SK-N-SH treated with all-trans-retinoic acid at 6 μM for 48 hours (cell line): Measurements from ENCODE around the gene BOC.
A peak's percentile ranks its signal among the peaks of the same experiment; 100 is the strongest.

Source experiments
- ATAC-seq: fragments of 200-7000 bp; cut with Tn5 transposase; 3 replicates; pipeline ENCODE4 v1.9.1; 2020; ENCODE audit warnings: mild to moderate bottlenecking, moderate library complexity
- ARNTL ChIP-seq: fragments of 450-650 bp; formaldehyde crosslinking; IDR thresholded peaks from 2 replicates; pipeline ENCODE4 v1.5.0; 2020; ENCODE audit warnings: low read depth, mild to moderate bottlenecking, moderate library complexity, borderline replicate concordance
- BACH2 ChIP-seq: fragments of 250-450 bp; sonication (Bioruptor Pico); IDR thresholded peaks from 2 replicates; pipeline ENCODE4 v1.9.0; 2021; ENCODE audit warnings: mild to moderate bottlenecking, borderline replicate concordance
- CREB5 ChIP-seq: fragments of 250-450 bp; sonication (Bioruptor Pico); IDR thresholded peaks from 2 replicates; pipeline ENCODE4 v1.5.1; 2020; ENCODE audit warnings: low read depth, mild to moderate bottlenecking, moderate library complexity
- CSDC2 ChIP-seq: fragments of 250-450 bp; sonication (Bioruptor Pico); IDR thresholded peaks from 2 replicates; pipeline ENCODE4 v1.5.0; 2020; ENCODE audit warnings: mild to moderate bottlenecking, moderate library complexity
- CSRNP3 ChIP-seq: fragments of 250-450 bp; sonication (Bioruptor Pico); IDR thresholded peaks from 2 replicates; pipeline ENCODE4 v1.5.1; 2021; ENCODE audit warnings: mild to moderate bottlenecking, moderate library complexity
- ESRRG ChIP-seq: fragments of 250-450 bp; sonication (Bioruptor Pico); IDR thresholded peaks from 2 replicates; pipeline ENCODE4 v1.6.1; 2021; ENCODE audit warnings: mild to moderate bottlenecking
- GLIS3 ChIP-seq: fragments of 250-450 bp; sonication (Bioruptor Pico); IDR thresholded peaks from 2 replicates; pipeline ENCODE4 v1.5.0; 2020; ENCODE audit warnings: mild to moderate bottlenecking, moderate library complexity
- ISL1 ChIP-seq: fragments of 250-450 bp; sonication (Bioruptor Pico); IDR thresholded peaks from 2 replicates; pipeline ENCODE4 v2.1.2; 2022; ENCODE audit warnings: mild to moderate bottlenecking, moderate library complexity
- OSR1 ChIP-seq: fragments of 250-450 bp; sonication (Bioruptor Pico); IDR thresholded peaks from 2 replicates; pipeline ENCODE4 v1.8.0; 2022; ENCODE audit warnings: moderate library complexity, mild to moderate bottlenecking, inconsistent platforms
- PATZ1 ChIP-seq: fragments of 250-450 bp; sonication (Bioruptor Pico); IDR thresholded peaks from 2 replicates; pipeline ENCODE4 v1.8.0; 2020; ENCODE audit warnings: mild to moderate bottlenecking, moderate library complexity, borderline replicate concordance
- POU6F1 ChIP-seq: fragments of 250-450 bp; sonication (Bioruptor Pico); IDR thresholded peaks from 2 replicates; pipeline ENCODE4 v1.8.0; 2021; ENCODE audit warnings: low read depth, mild to moderate bottlenecking, moderate library complexity, borderline replicate concordance
- PPARA ChIP-seq: fragments of 250-450 bp; sonication (Bioruptor Pico); IDR thresholded peaks from 2 replicates; pipeline ENCODE4 v1.5.0; 2020; ENCODE audit warnings: mild to moderate bottlenecking, borderline replicate concordance
- RARB ChIP-seq: fragments of 250-450 bp; sonication (Bioruptor Pico); IDR thresholded peaks from 2 replicates; pipeline ENCODE4 v1.8.0; 2021; ENCODE audit warnings: mild to moderate bottlenecking, moderate library complexity
- TCF4 ChIP-seq: fragments of 250-450 bp; sonication (Bioruptor Pico); IDR thresholded peaks from 2 replicates; pipeline ENCODE4 v1.8.0; 2021; ENCODE audit warnings: mild to moderate bottlenecking, moderate library complexity, borderline replicate concordance
- TOX ChIP-seq: fragments of 250-450 bp; sonication (Bioruptor Pico); IDR thresholded peaks from 2 replicates; pipeline ENCODE4 v1.8.0; 2021; ENCODE audit warnings: mild to moderate bottlenecking, moderate library complexity, borderline replicate concordance
- TSHZ2 ChIP-seq: fragments of 250-450 bp; sonication (Bioruptor Pico); IDR thresholded peaks from 2 replicates; pipeline ENCODE4 v1.5.0; 2020; ENCODE audit warnings: mild to moderate bottlenecking, moderate library complexity
- ZC3H10 ChIP-seq: fragments of 250-450 bp; sonication (Bioruptor Pico); IDR thresholded peaks from 2 replicates; pipeline ENCODE4 v1.5.1; 2021; ENCODE audit warnings: mild to moderate bottlenecking, moderate library complexity
- ZFP3 ChIP-seq: fragments of 250-450 bp; sonication (Bioruptor Pico); IDR thresholded peaks from 2 replicates; pipeline ENCODE4 v1.5.0; 2020; ENCODE audit warnings: mild to moderate bottlenecking, moderate library complexity
- ZFP30 ChIP-seq: fragments of 450-650 bp; formaldehyde crosslinking; IDR thresholded peaks from 2 replicates; pipeline ENCODE4 v1.5.0; 2022; ENCODE audit warnings: mild to moderate bottlenecking, moderate library complexity
- ZNF565 ChIP-seq: fragments of 450-650 bp; formaldehyde crosslinking; conservative IDR thresholded peaks from 2 replicates; pipeline ENCODE4 v1.5.0; 2020; ENCODE audit warnings: low read depth, mild to moderate bottlenecking, moderate library complexity
- ZNF8 ChIP-seq: fragments of 450-650 bp; formaldehyde crosslinking; IDR thresholded peaks from 2 replicates; pipeline ENCODE4 v1.5.0; 2020; ENCODE audit warnings: mild to moderate bottlenecking, moderate library complexity

BOC gene

GRCh38 chr3:113291572-113291971 is 80.2 kb downstream of the BOC start:
- no peak for TF ChIP-seq TSHZ2
- no peak for TF ChIP-seq ZFP3 (CRISPR knock-in tag)
- no peak for TF ChIP-seq ZNF565 (CRISPR knock-in tag)
- no peak for TF ChIP-seq POU6F1 (CRISPR knock-in tag)
- no peak for TF ChIP-seq ZC3H10 (CRISPR knock-in tag)
- no peak for TF ChIP-seq PATZ1 (CRISPR knock-in tag)
- TF ChIP-seq ARNTL, result no peak
- TF ChIP-seq PPARA (CRISPR knock-in tag), result no peak
- no peak for TF ChIP-seq ESRRG (CRISPR knock-in tag)
- ATAC-seq, result peak; percentile 52; the same call in 2 of the 3 replicates

GRCh38 chr3:113292933-113293332 is 81.6 kb downstream of the BOC start:
- no peak for TF ChIP-seq ZFP3 (CRISPR knock-in tag)
- no peak for TF ChIP-seq RARB (CRISPR knock-in tag)
- TF ChIP-seq CREB5 (CRISPR knock-in tag), result no peak
- no peak for TF ChIP-seq BACH2 (CRISPR knock-in tag)
- no peak for TF ChIP-seq PPARA (CRISPR knock-in tag)
- no peak for TF ChIP-seq POU6F1 (CRISPR knock-in tag)
- TF ChIP-seq ARNTL, result no peak
- TF ChIP-seq PATZ1 (CRISPR knock-in tag), result no peak
- no peak for TF ChIP-seq ISL1 (CRISPR knock-in tag)
- no peak for TF ChIP-seq CSRNP3 (CRISPR knock-in tag)
- TF ChIP-seq ZC3H10 (CRISPR knock-in tag), result no peak
- no peak for TF ChIP-seq GLIS3 (CRISPR knock-in tag)
- no peak for TF ChIP-seq TOX (CRISPR knock-in tag)
- TF ChIP-seq ZNF8, result no peak
- TF ChIP-seq TSHZ2, result no peak
- no peak for TF ChIP-seq TCF4 (CRISPR knock-in tag)
- TF ChIP-seq ZFP30 (CRISPR knock-in tag), result no peak
- no peak for TF ChIP-seq OSR1 (CRISPR knock-in tag)
- TF ChIP-seq CSDC2 (CRISPR knock-in tag), result no peak
- ATAC-seq, result no peak
